ENCODE measurements around the gene CAMK2A. TPM values are rescaled to one million over a fixed set of nuclear protein-coding genes. Genes with fewer than 3 reads are reported as not detected.

Gene CAMK2A
- total RNA-seq, 1 experiment from 2014 or later, result 0.33 TPM

DNA sequence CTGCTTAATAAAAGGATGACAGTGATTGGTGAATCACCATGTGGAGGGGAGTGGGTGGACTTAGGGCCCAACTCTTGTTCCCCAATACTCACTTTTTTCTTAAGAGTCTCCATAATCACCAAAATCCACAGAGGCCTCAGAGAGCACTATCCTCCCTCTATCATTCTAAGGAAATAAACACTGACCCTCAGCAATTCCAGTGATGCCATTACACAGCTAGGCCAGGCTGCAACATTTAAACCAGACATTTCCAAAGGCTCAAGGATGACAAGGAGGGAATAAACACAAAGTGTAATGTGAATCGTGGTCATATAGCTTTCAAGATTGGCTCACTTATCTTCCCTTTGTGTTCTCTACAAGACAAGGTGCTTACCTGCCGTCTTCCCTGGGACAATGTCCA is 15.5 kb upstream of the CAMK2A start:
- Mint-ChIP-seq H3K4me3 (no peak overlapping the region), H3K36me3 (ENCODE audit: insufficient read depth in 1 of 3, low read depth in 3 of 3) (no peaks in the 10 kb centered on the region), H3K27me3 (ENCODE audit: low read depth) (peaks cover 22% of the 10 kb centered on the region), H3K27ac (no peak overlapping the region), H3K4me1 (peaks cover 47 to 53% of the 10 kb centered on the region in 2 experiments), H3K9me3 (no peaks in the 10 kb centered on the region)
- DNase-seq, result no peak
- no peaks in the 10 kb centered on the region for H3K79me2 ChIP-seq (ENCODE audit: insufficient read depth, low read length)
- H3K14ac ChIP-seq (ENCODE audit: insufficient read depth, low read length), result no peak overlapping the region
- H3K23ac ChIP-seq (ENCODE audit: insufficient read length, low read depth, low read length), result no peak overlapping the region
- no peak overlapping the region for H2BK12ac ChIP-seq (ENCODE audit: insufficient read length, low read depth, low read length)
- no peak overlapping the region for H2AFZ ChIP-seq (ENCODE audit: low read length)
- no peak overlapping the region for H4K91ac ChIP-seq (ENCODE audit: insufficient read length, low read depth, low read length)
- no peak for TF ChIP-seq CTCF (conservative IDR thresholded peaks at IDR 0.05)
- no peak overlapping the region for H3K4ac ChIP-seq (ENCODE audit: low read depth, low read length)
- no peaks in the 10 kb centered on the region; the same call in 1 of the 2 replicates for H3K27me3 ChIP-seq (ENCODE audit: insufficient read depth, low read length)
- H2BK5ac ChIP-seq (ENCODE audit: insufficient read length, low read length), result no peak overlapping the region
- no peaks in the 10 kb centered on the region for H4K20me1 ChIP-seq (ENCODE audit: control insufficient read depth, insufficient read depth, insufficient read length)
- no peak overlapping the region for H3K18ac ChIP-seq (ENCODE audit: insufficient read length, low read depth, low read length)
- WGBS (ENCODE audit: extremely low coverage, insufficient read length, low lambda C conversion rate), result no CpG with 5 or more reads among the region's 2 CpGs
- no peaks in the 10 kb centered on the region for H3K9me3 ChIP-seq (ENCODE audit: control insufficient read depth, low read depth, low read length)
- H3K23me2 ChIP-seq (ENCODE audit: insufficient read length, low read depth, low read length, poor library complexity, severe bottlenecking), result peaks cover 12% of the 10 kb centered on the region
- H2BK120ac ChIP-seq (ENCODE audit: low read depth, low read length, poor library complexity, severe bottlenecking), result no peak overlapping the region
- no peak overlapping the region for H3T11ph ChIP-seq (ENCODE audit: low read length)
- no peak overlapping the region for H3K4me2 ChIP-seq (ENCODE audit: insufficient read depth, insufficient read length, low read length)
- H2BK20ac ChIP-seq (ENCODE audit: low read depth, low read length, poor library complexity, severe bottlenecking), result no peak overlapping the region
- H3K27ac ChIP-seq (ENCODE audit: insufficient read length, low read depth, low read length), result no peak overlapping the region
- no peak overlapping the region for H3K9ac ChIP-seq (ENCODE audit: extremely low read depth, insufficient read length, low read length)
- H3K79me1 ChIP-seq (ENCODE audit: insufficient read depth, low read depth, low read length, poor library complexity, severe bottlenecking), result no peaks in the 10 kb centered on the region
- no peak overlapping the region for H4K5ac ChIP-seq (ENCODE audit: insufficient read length, low read depth, low read length)
- peaks cover 5% of the 10 kb centered on the region; the same call in 1 of the 2 replicates for H3K4me1 ChIP-seq (ENCODE audit: insufficient read depth, low read length)
- H2AK5ac ChIP-seq (ENCODE audit: insufficient read length, low read length), result no peak overlapping the region
- no peak overlapping the region for H2BK15ac ChIP-seq (ENCODE audit: low read depth, low read length)
- no peak overlapping the region for H3K56ac ChIP-seq (ENCODE audit: insufficient read length, low read depth, low read length)
- no peak overlapping the region for H4K8ac ChIP-seq (replicated peaks; ENCODE audit: insufficient read length, low read depth, low read length)

Measured in H9 (cell line).